GM23338 (cell line): ENCODE measurements around the gene CCDC152. TPM values are rescaled to one million over a fixed set of nuclear protein-coding genes. Genes with fewer than 3 reads are reported as not detected.

ENCODE experiments used
- ATAC-seq: fragments of 200-7000 bp; cut with Tn5 transposase; 3 replicates; pipeline ENCODE4 v1.9.1; 2020
- DNase-seq: peaks from one replicate; pipeline ENCODE4 v3.0.0-alpha.2; 2015; ENCODE audit warnings: low spot score
- H2AFZ ChIP-seq: fragments of 200-600 bp; sonication (generic); 2 replicates; pipeline ENCODE4 v1.8.0; 2016; ENCODE audit warnings: antibody characterized with exemption, mild to moderate bottlenecking, moderate library complexity
- H3F3A ChIP-seq: fragments of 200-600 bp; sonication (generic); replicated peaks from 2 replicates; pipeline ENCODE4 v1.8.0; 2017; ENCODE audit warnings: antibody characterized with exemption, mixed run types, low read depth
- H3K27ac ChIP-seq: fragments of 200-600 bp; sonication (generic); 2 replicates; pipeline ENCODE4 v1.6.1; 2016; ENCODE audit warnings: low read depth
- H3K27me3 ChIP-seq: fragments of 200-600 bp; sonication (generic); 2 replicates; pipeline ENCODE4 v1.8.0; 2016; ENCODE audit warnings: mild to moderate bottlenecking, mixed run types, moderate library complexity; ENCODE audit not compliant: insufficient read depth
- H3K36me3 ChIP-seq: fragments of 200-600 bp; sonication (generic); 2 replicates; pipeline ENCODE4 v1.8.0; 2016; ENCODE audit warnings: mild to moderate bottlenecking; ENCODE audit not compliant: insufficient read depth
- H3K4me1 ChIP-seq: fragments of 200-600 bp; sonication (generic); 2 replicates; pipeline ENCODE4 v1.8.0; 2016; ENCODE audit warnings: mild to moderate bottlenecking, moderate library complexity; ENCODE audit not compliant: insufficient read depth
- H3K4me2 ChIP-seq: fragments of 200-600 bp; sonication (generic); 2 replicates; pipeline ENCODE4 v1.7.1; 2017; ENCODE audit warnings: mixed run types
- H3K4me3 ChIP-seq: fragments of 200-600 bp; sonication (generic); 2 replicates; pipeline ENCODE4 v1.6.1; 2016; ENCODE audit warnings: mixed run types
- H3K79me2 ChIP-seq: fragments of 200-600 bp; sonication (generic); replicated peaks from 2 replicates; pipeline ENCODE4 v1.8.0; 2017; ENCODE audit warnings: mild to moderate bottlenecking; ENCODE audit not compliant: insufficient read depth
- H3K9me2 ChIP-seq: fragments of 200-600 bp; sonication (generic); 2 replicates; pipeline ENCODE4 v1.8.0; 2017; ENCODE audit not compliant: insufficient read depth
- H4K20me1 ChIP-seq: fragments of 200-600 bp; sonication (generic); replicated peaks from 2 replicates; pipeline ENCODE4 v1.8.0; 2017; ENCODE audit warnings: mild to moderate bottlenecking; ENCODE audit not compliant: insufficient read depth
- H3K27ac Mint-ChIP-seq: 2 replicates; pipeline ENCODE4 v1.8.0; 2020; ENCODE audit warnings: inconsistent platforms, mild to moderate bottlenecking, moderate library complexity, mixed read lengths
- H3K27me3 Mint-ChIP-seq: 3 replicates; pipeline ENCODE4 v1.8.0; 2022; ENCODE audit warnings: low read depth, mild to moderate bottlenecking, moderate library complexity, mixed read lengths, inconsistent platforms; ENCODE audit not compliant: insufficient read depth, poor library complexity
- H3K36me3 Mint-ChIP-seq: 3 replicates; pipeline ENCODE4 v1.8.0; 2021; ENCODE audit warnings: low read depth, mild to moderate bottlenecking, inconsistent platforms, moderate library complexity, mixed read lengths
- H3K4me1 Mint-ChIP-seq: 3 replicates; pipeline ENCODE4 v1.8.0; 2020; ENCODE audit warnings: mild to moderate bottlenecking, inconsistent platforms, mixed read lengths
- H3K4me3 Mint-ChIP-seq: 3 replicates; pipeline ENCODE4 v1.8.0; 2021; ENCODE audit warnings: moderate library complexity, mild to moderate bottlenecking, inconsistent platforms, mixed read lengths
- H3K9me3 Mint-ChIP-seq: 3 replicates; pipeline ENCODE4 v1.8.0; 2020; ENCODE audit warnings: moderate library complexity, mild to moderate bottlenecking, inconsistent platforms, mixed read lengths
- CREB1 ChIP-seq: fragments of 250-450 bp; sonication (Bioruptor Pico); IDR thresholded peaks from 2 replicates; pipeline ENCODE4 v1.5.0; 2020; ENCODE audit warnings: low read depth, mild to moderate bottlenecking, moderate library complexity
- CTCF ChIP-seq, 2 experiments: fragments of 200-600 bp in 1 of 2; sonication (generic) in 1 of 2; conservative IDR thresholded peaks; 2 replicates each; pipeline versions ENCODE4 v1.5.1 to v1.6.1; 2016 to 2017; ENCODE audit warnings: antibody characterized with exemption in 2 of 2, low read depth in 2 of 2, mild to moderate bottlenecking in 2 of 2, moderate library complexity in 1 of 2
- ETS1 ChIP-seq: IDR thresholded peaks from 2 replicates; pipeline ENCODE4 v1.6.1; 2016; ENCODE audit warnings: antibody characterized with exemption
- EZH2 ChIP-seq: fragments of 200-600 bp; sonication (generic); IDR thresholded peaks from one replicate; pipeline ENCODE4 v1.8.0; 2017; ENCODE audit warnings: antibody characterized with exemption, mild to moderate bottlenecking, low read depth; ENCODE audit not compliant: unreplicated experiment
- EZH2phosphoT487 ChIP-seq: fragments of 200-600 bp; sonication (generic); IDR thresholded peaks from one replicate; pipeline ENCODE4 v1.8.1; 2018; ENCODE audit warnings: antibody characterized with exemption; ENCODE audit not compliant: unreplicated experiment
- JUNB ChIP-seq: IDR thresholded peaks from one replicate; pipeline ENCODE4 v1.6.1; 2016; ENCODE audit warnings: antibody characterized with exemption; ENCODE audit not compliant: unreplicated experiment
- NANOG ChIP-seq: IDR thresholded peaks from 2 replicates; pipeline ENCODE4 v1.6.1; 2016; ENCODE audit warnings: antibody characterized with exemption, borderline replicate concordance
- POLR2AphosphoS5 ChIP-seq: IDR thresholded peaks from 2 replicates; pipeline ENCODE4 v1.6.1; 2016; ENCODE audit warnings: antibody characterized with exemption, low read depth
- REST ChIP-seq: IDR thresholded peaks from one replicate; pipeline ENCODE4 v1.6.1; 2018; ENCODE audit warnings: antibody characterized with exemption; ENCODE audit not compliant: unreplicated experiment
- STAT1 ChIP-seq: IDR thresholded peaks from one replicate; pipeline ENCODE4 v1.6.1; 2016; ENCODE audit warnings: antibody characterized with exemption; ENCODE audit not compliant: unreplicated experiment
- ZNF114 ChIP-seq: fragments of 250-450 bp; sonication (Bioruptor Pico); IDR thresholded peaks from 2 replicates; pipeline ENCODE4 v1.5.0; 2020; ENCODE audit warnings: mild to moderate bottlenecking, moderate library complexity
- ZNF331 ChIP-seq: fragments of 250-450 bp; sonication (Bioruptor Pico); IDR thresholded peaks from 2 replicates; pipeline ENCODE4 v1.5.0; 2020; ENCODE audit warnings: low read depth, mild to moderate bottlenecking, moderate library complexity
- ZNF462 ChIP-seq: fragments of 250-450 bp; sonication (Bioruptor Pico); IDR thresholded peaks from 2 replicates; pipeline ENCODE4 v1.5.0; 2020; ENCODE audit warnings: mild to moderate bottlenecking, moderate library complexity
- polyA plus RNA-seq: library from polyadenylated mRNA; unstranded; fragments of >200 nt; fragmentation: Nextera tagmentation; extraction: Ambion mirVana; gene quantifications from 2 replicates; pipeline ENCODE4 v1.2.1, GENCODE V29; 2016
- total RNA-seq: library from RNA; depleted of rRNA; stranded (reverse); fragments of >200 nt; shearing (Covaris generic); gene quantifications from 2 replicates; pipeline ENCODE4 v1.2.3, GENCODE V29; 2014

The CCDC152 gene
- total and polyA plus RNA-seq, 2 experiments from 2014 or later, result 16.2 to 75.9 TPM

GRCh38 chr5:42785756-42786155, 29.1 kb downstream of the CCDC152 start:
- Histone ChIP-seq H3K27ac (no peak overlapping the region), H3K4me3 (no peak overlapping the region), H3F3A (no peaks in the 10 kb centered on the region), H3K9me2 (no peaks in the 10 kb centered on the region), H3K4me2 (no peak overlapping the region), H3K27me3 (no peaks in the 10 kb centered on the region), H2AFZ (no peak overlapping the region), H3K36me3 (no peaks in the 10 kb centered on the region; the same call in 1 of the 2 replicates), H3K4me1 (no peaks in the 10 kb centered on the region), H3K79me2 (peaks cover 13% of the 10 kb centered on the region), H4K20me1 (no peaks in the 10 kb centered on the region)
- peaks cover 16% of the 10 kb centered on the region for H3K9me3 Mint-ChIP-seq
- TF ChIP-seq ZNF462 (CRISPR knock-in tag), result no peak
- TF ChIP-seq POLR2AphosphoS5, result no peak
- no peak for TF ChIP-seq CTCF (conservative IDR thresholded peaks at IDR 0.05; ENCODE audit: low read depth in 2 of 2)
- TF ChIP-seq EZH2phosphoT487, result no peak
- TF ChIP-seq NANOG, result no peak
- TF ChIP-seq ETS1, result no peak
- no peak for TF ChIP-seq CREB1 (CRISPR knock-in tag)
- TF ChIP-seq STAT1, result no peak
- no peak for TF ChIP-seq REST
- no peak for TF ChIP-seq EZH2
- TF ChIP-seq JUNB, result no peak
- no peak for TF ChIP-seq ZNF114
- no peak for TF ChIP-seq ZNF331 (CRISPR knock-in tag)
- H3K4me1 Mint-ChIP-seq, result no peaks in the 10 kb centered on the region
- H3K36me3 Mint-ChIP-seq, result peaks cover 48% of the 10 kb centered on the region
- H3K27me3 Mint-ChIP-seq, result no peaks in the 10 kb centered on the region
- no peak for ATAC-seq
- no peak for DNase-seq
- H3K4me3 Mint-ChIP-seq, result no peak overlapping the region
- no peak overlapping the region for H3K27ac Mint-ChIP-seq
